Subcutaneous adipose tissue (tissue), 4 donors: Measurements from ENCODE around the gene TBX1. TPM values are rescaled to one million over a fixed set of nuclear protein-coding genes. Genes with fewer than 3 reads are reported as not detected.

Experiments used
- CTCF ChIP-seq: fragments of 450-650 bp; IDR thresholded peaks from one replicate; pipeline ENCODE4 v1.5.1; 2016; ENCODE audit warnings: low read depth, mild to moderate bottlenecking, control low read depth, antibody characterized with exemption, moderate library complexity
- total RNA-seq, 4 donors: library from RNA; depleted of rRNA; stranded (reverse); fragments of >200 nt; gene quantifications; one replicate each; pipeline ENCODE4 v1.1.0, GENCODE V29; 2016

TBX1 gene
- total RNA-seq, 4 donors from 2014 or later, result 0.51 to 6.2 (median 1.8) TPM

GRCh38 chr22:19762568-19763457 lies 2.2 kb downstream of the TBX1 start:
- TF ChIP-seq CTCF, result no peak

DNA sequence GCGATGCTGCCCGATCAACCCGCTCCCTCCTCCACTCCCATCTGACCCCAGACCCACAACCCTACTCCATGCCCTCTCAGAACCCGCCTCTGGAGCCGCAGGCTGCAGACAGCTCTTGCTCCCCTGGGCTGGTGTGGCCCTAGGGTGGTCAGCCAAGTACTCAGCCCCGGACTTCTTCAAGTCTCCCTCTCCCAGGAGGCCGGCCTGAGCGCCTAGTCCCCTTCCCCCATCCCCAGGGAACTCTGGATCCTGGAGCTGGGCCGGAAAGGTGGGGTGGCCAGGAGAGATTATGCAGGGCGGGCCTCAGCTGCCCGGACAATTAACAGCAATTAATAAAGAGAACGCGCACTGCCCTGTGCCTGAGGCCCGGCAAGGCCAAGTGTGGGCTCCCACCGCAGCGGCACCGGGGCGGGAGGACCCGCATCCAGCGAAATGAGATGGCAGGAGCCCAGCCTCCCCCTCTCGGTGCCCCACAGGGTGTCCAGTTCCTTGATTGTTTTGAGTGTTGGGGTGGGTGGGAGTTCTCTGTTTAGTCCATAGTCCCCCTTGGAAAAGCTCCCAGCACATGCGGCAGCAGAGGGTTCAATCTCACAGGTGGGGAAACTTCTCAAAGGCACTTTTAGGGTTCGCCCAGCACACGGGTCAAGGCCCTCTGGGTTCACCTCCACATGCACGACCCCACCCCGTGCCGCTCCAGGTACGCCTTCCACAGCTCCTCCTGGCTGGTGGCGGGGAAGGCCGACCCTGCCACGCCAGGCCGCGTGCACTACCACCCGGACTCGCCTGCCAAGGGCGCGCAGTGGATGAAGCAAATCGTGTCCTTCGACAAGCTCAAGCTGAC lies 3.1 kb downstream of the TBX1 start:
- TF ChIP-seq CTCF, result no peak

DNA sequence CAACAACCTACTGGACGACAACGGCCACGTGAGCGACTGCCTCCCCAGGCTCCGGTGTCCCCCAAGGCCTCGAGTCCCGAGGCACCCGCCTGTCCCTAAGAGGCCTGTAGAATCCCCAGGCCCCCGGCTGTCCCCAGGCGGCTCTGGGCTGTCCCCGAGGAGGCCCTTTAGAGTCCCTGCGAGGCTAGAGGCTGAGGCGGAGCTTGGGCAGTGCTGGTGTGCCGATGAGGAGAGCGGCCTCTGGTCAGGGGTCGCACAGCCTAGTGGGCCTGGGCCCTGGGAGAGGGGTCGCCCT lies 3.7 kb downstream of the TBX1 start:
- no peak for TF ChIP-seq CTCF

- no peak for TF ChIP-seq CTCF
Observed at GRCh38 chr22:19764636-19765476, 4.3 kb downstream of the TBX1 start.

DNA sequence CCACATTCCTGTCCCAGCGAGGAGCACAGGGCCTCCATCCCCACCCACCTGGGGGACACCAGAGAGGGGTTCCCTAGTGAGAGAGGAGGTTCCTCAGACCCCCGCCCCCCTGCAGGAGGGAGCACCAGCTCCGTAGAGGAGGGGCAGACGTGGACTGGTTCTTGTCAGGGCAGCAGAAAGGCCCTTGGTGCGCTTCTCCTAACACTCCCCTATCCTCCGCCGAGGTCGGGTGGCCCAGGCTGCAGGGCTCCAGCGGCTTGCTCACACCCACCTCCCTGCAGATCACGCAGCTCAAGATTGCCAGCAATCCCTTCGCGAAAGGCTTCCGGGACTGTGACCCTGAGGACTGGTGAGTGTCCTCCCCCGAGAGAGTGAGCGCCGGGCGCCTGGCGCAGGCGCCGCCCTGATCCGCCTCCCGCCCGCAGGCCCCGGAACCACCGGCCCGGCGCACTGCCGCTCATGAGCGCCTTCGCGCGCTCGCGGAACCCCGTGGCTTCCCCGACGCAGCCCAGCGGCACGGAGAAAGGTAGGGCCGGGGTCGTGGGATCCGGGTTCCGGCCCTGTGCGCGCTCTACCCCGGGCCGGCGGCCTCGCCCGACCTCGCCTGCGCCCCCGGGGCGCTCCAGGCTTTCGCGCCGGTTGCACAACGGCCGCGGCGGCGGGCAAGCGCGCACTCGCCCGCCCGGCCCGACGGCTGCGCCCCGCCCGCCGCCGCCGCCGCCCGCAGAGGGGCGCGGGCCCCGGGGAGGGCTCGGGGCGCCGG lies 5.1 kb downstream of the TBX1 start:
- TF ChIP-seq CTCF, result no peak

DNA sequence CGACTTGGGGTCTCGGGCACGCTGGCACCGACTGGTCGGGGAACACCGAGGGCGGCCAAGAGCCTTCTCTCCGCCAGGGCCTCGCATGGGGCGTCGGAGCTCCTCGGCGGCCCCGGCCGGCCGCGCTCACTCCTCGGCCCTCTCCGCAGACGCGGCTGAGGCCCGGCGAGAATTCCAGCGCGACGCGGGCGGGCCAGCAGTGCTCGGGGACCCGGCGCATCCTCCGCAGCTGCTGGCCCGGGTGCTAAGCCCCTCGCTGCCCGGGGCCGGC lies 5.6 kb downstream of the TBX1 start:
- TF ChIP-seq CTCF, result no peak
